Ramos (cell line): Measurements from ENCODE around the gene CYP4F2.

Experiments
- in situ Hi-C: fragments of 300-500 bp; cut with MboI; formaldehyde crosslinking; loops from one replicate; pipeline ENCODE4 v1.14.3; 2022; ENCODE audit warnings: low sequenced_read_pairs; ENCODE audit not compliant: unreplicated experiment

The CYP4F2 gene

DNA sequence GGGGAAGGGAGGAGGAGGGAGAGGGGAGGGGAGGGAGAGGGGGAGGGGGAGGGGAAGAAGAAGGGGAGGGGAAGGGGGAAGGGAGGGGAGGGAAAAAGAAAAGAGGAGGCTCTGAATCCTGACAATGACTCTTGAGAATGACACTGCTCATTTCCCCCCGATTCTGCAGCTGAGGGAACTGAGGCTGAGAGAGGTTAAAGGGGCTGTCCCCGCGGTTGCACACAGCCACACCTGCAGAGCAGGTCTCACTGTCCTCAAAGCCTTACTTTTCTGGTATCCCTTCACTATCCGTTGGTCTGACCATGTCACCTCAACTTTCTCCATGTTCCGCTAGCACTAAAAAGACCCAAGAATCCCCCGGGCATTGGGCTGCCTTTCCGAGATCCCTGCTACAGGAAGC is 35.4 kb downstream of the CYP4F2 start:
- in situ Hi-C loops: no loop called here

- in situ Hi-C loops: no loop called here
These were observed 37.4 kb downstream of the CYP4F2 start for GRCh38 chr19:15860522-15860921.

DNA sequence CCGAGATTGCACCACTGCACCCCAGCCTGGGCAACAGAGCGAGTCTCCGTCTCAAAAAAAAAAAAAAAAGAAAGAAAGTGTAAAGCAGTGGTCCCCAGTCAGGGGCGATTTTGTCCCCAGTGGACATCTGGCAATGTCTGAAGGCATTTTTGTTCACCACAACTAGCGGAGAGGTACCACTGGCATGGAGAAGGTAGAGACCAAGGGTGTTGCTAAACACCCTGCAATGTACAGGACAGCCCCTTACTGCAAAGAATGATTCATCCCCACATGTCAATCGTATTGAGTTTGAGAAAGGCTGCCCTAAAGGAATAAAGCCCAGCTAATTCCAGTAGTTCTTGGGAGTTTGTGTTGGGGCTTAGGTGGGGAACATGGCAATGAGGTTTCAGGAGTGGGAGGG is 38.7 kb downstream of the CYP4F2 start:
- in situ Hi-C loops: no loop called here

DNA sequence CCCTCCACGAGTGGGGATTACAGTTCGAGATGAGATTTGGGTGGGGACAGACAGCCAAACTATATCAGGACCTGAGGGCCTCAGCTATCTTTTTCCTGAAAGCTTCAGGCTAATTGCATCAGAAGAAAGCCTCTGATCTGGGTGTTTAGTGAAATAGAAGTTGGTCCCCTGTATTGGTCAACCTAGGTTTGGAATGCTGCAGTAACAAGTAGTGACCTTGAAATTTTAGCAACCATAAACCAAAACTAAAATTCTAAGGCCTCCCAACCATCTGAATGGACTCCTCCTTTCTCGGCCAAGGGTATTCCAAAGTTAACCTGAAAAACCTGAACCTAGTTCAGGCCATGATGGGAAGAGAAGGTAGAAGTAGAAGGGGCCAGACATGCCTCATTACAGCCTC is 47.5 kb downstream of the CYP4F2 start:
- in situ Hi-C loops: no loop called here

GRCh38 chr19:15846923-15847322 is 51.0 kb downstream of the CYP4F2 start:
- in situ Hi-C loops: loop anchor here (25.0 kb wide), 1 partner anchor 340 kb away; the partner anchor contains the start of genes AP1M1 and FAM32A

- in situ Hi-C loops: loop anchor here (25.0 kb wide), 1 partner anchor 343 kb away; the partner anchor contains the start of genes AP1M1 and FAM32A
These were observed 54.0 kb downstream of the CYP4F2 start for GRCh38 chr19:15843894-15844222.

- in situ Hi-C loops: loop anchor here (25.0 kb wide), 1 partner anchor 344 kb away; the partner anchor contains the start of genes AP1M1 and FAM32A
These were observed 54.5 kb downstream of the CYP4F2 start for GRCh38 chr19:15843203-15843893.

DNA sequence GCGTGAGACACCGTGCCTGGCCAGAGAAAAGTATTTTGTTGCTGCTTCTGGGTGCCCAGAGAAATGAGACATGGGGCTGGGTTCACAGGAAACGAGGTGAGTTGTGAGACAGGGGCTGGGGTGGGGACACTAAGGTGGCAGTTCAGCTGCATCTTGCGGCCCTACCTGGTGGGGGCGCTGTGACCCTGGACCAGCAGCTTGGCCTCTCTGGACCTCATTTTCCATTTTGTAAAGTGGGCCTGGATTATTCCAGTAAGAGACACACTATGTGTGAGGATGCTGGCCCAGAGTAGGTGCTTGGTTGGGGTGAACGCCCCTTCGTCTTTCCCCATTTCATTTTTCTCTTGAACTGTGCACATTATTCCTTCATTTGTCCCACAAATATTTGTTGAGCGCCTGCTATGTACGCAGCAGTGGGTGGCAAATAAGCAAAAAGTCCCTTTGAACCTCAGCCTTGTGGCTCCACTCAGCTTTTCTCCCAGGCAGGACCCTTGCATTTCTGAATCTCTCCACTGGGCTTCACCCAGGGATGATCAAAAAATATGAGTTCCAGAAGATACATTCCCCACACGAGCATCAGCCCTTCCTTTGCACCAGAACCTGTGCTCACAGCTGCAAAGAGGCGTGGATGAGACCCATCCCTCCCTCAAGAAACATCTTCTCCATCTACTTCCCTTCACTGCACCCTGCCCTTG is 55.9 kb downstream of the CYP4F2 start:
- in situ Hi-C loops: loop anchor here (25.0 kb wide), 1 partner anchor 345 kb away; the partner anchor contains the start of genes AP1M1 and FAM32A

DNA sequence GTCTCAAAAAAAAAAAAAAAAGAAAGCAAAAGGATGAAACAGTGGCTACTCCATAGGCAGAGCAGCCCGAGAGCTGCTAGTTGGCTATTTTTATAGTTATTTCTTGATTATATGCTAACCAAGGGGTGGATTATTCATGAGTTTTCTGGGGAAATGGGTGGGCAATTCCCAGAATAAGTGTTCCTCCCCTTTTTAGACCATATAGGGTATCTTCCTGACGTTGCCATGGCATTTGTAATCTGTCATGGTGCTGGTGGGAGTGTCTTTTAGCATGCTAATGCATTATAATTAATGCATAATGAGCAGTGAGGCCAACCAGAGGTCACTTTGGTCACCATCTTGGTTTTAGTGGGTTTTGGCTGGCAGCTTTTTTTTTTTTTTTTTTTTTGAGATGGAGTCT is 57.0 kb downstream of the CYP4F2 start:
- in situ Hi-C loops: loop anchor here (25.0 kb wide), 1 partner anchor 346 kb away; the partner anchor contains the start of genes AP1M1 and FAM32A

DNA sequence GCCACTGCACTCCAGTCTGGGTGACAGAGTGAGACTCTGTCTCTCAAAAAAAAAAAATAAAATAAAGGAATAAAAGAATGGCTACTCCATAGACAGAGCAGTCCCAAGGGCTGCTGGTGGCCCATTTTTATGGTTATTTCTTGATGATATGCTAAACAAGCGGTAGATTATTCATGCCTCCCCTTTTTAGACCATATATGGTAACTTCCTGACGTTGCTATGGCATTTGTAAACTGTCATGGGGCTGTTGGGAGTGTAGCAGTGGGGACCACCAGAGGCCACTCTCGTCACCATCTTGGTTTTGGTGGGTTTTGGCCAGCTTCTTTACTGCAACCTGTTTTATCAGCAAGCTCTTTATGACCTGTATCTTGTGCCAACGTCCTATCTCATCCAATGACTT is 58.0 kb downstream of the CYP4F2 start:
- in situ Hi-C loops: loop anchor here (25.0 kb wide), 1 partner anchor 347 kb away; the partner anchor contains the start of genes AP1M1 and FAM32A

DNA sequence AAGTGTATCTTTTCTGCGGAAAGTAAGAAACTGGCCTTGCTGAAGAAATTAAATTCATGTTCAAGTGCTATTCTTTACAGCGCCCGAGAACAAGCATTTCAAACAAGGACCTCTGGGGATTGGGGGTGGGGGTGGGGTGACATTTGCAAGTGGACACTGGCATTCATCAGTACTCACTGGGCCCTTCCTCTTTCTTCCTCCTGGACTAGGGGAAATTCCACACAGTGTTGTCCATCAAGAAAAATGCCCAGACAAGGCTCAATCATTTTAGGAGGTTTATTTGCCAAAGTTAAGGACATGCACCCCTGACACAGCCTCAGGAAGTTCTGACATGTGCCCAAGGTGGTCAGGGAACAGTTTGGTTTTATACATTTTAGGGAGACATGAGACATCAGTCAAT is 59.5 kb downstream of the CYP4F2 start:
- in situ Hi-C loops: loop anchor here (25.0 kb wide), 1 partner anchor 349 kb away; the partner anchor contains the start of genes AP1M1 and FAM32A

- in situ Hi-C loops: loop anchor here (25.0 kb wide), 1 partner anchor 350 kb away; the partner anchor contains the start of genes AP1M1 and FAM32A
These were observed 60.6 kb downstream of the CYP4F2 start for GRCh38 chr19:15837221-15837731.

DNA sequence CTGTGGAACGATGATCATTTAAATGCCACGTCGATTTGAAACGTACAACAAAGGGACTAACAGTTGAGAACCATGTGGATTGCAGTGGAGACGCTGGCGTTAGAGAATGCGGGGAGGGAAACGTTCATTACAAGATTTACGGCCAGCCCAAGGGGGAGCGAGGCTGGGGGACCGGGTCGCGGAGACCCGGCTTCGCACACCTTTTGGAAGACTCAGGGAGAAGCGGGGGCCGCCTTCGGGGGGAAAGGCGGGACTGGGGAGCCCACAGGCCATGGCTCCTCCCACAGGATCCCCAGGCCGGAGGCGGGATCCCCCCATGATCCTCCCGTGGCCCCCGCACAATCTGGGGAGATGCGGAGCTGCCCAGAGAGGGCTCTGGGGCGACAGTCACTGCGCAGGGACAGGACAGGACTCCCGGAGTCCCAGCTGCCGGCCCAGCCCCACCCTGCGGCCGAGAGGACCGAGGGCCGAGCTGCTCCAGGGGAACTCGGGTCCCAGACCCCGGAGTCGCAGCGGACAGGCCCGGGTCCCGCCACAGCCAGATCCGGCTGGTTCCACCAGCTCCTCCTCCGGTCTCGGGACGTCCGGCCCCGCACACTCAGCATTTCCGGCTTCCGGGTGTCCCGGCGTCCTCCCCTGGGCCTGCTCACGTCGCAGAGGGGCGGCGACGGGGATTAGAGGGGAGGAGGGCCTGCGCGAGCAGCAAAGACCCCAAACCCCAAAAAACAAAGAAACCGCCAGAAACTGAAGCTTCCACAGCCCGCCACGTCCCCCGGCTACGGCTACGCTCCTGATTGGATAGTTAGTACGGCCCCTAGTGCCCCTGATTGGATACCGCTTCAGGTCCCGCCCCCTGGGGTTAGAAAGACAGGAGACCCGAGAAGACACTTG is 61.3 kb downstream of the CYP4F2 start:
- in situ Hi-C loops: loop anchor here (25.0 kb wide), 1 partner anchor 351 kb away; the partner anchor contains the start of genes AP1M1 and FAM32A

- in situ Hi-C loops: loop anchor here (25.0 kb wide), 1 partner anchor 352 kb away; the partner anchor contains the start of genes AP1M1 and FAM32A
These were observed 62.1 kb downstream of the CYP4F2 start for GRCh38 chr19:15835565-15836329.

DNA sequence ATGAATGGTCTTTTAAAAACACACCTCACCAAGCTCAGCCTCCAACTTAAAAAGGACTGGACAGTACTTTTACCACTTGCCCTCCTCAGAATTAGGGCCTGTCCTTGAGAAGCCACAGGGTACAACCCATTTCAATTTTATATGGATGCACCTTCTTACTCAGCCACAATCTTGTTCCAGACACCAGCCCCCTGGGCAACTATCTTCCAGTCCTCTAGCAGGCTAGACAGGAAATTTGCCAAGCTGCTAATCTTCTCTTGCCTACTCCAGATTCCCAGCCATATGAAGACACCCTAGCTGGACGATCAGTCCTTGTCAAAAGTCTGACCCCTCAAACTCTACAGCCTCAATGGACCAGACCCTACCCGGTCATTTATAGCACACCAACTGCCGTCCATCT is 63.6 kb downstream of the CYP4F2 start:
- in situ Hi-C loops: loop anchor here (25.0 kb wide), 1 partner anchor 353 kb away; the partner anchor contains the start of genes AP1M1 and FAM32A

DNA sequence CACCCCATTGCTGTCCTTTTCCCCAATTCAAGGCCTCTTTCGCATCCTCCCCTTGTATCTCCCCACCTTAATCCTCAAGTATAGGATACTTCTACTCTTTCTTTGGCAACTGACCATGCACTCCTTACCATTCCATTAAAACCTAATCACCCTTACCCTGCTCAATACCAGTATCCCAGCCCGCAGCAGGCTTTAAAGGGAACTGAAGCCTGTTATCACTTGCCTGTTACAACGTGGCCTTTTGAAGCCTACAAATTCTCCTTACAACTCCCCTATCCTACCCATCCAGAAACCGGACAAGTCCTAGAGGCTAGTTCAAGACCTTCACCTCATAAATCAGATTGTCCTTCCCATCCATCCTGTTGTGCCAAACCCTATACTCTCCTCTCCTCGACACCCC is 66.2 kb downstream of the CYP4F2 start:
- in situ Hi-C loops: loop anchor here (25.0 kb wide), 1 partner anchor 356 kb away; the partner anchor contains the start of genes AP1M1 and FAM32A

DNA sequence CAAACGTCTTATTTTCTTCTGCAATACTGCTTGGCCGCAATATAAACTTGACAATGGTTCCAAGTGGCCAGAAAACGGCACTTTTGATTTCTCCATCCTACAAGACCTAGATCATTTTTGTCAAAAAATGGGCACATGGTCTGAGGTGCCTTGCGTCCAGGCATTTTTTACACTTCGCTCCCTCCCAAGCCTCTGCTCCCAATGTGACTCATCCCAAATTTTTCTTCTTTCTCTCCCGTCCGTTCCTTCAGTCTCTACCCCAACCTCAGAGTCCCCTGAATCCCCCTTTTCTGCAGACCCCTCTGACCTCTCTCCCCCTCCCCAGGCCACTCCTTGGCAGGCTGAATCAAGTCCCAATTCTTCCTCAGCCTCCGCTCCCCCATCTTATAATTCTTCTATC is 68.1 kb downstream of the CYP4F2 start:
- in situ Hi-C loops: loop anchor here (25.0 kb wide), 1 partner anchor 358 kb away; the partner anchor contains the start of genes AP1M1 and FAM32A

GRCh38 chr19:15829306-15829698 is 68.6 kb downstream of the CYP4F2 start:
- in situ Hi-C loops: loop anchor here (25.0 kb wide), 1 partner anchor 358 kb away; the partner anchor contains the start of genes AP1M1 and FAM32A
